Jurkat, Clone E6-1 (cell line): ENCODE measurements around the gene TTC33.
A peak's percentile ranks its signal among the peaks of the same experiment; 100 is the strongest.
"Not testable (repeated sequence)": the region's sequence is repeated elsewhere in the genome, so short reads cannot be mapped to it uniquely, and the experiment has no call there.

Experiments
- DNase-seq: peaks from one replicate; pipeline ENCODE4 v3.0.0-alpha.2; 2011; ENCODE audit warnings: low read depth, low spot score
- H3K4me3 ChIP-seq: 2 replicates; pipeline ENCODE4 v1.5.1; 2011; ENCODE audit warnings: mild to moderate bottlenecking, low read length, control low read depth, moderate library complexity

TTC33 gene

GRCh38 chr5:40669606-40670390, 86.0 kb downstream of the TTC33 start:
- peak overlapping the region; percentile 6 for H3K4me3 ChIP-seq
- no peak for DNase-seq

GRCh38 chr5:40667161-40667663, 88.5 kb downstream of the TTC33 start:
- DNase-seq, result no peak
- H3K4me3 ChIP-seq, result no peak overlapping the region

GRCh38 chr5:40666657-40667056, 89.1 kb downstream of the TTC33 start:
- no peak overlapping the region for H3K4me3 ChIP-seq
- DNase-seq, result no peak

GRCh38 chr5:40665635-40666298, 90.0 kb downstream of the TTC33 start:
- no peak overlapping the region for H3K4me3 ChIP-seq
- DNase-seq, result no peak

GRCh38 chr5:40660751-40661150, 95.0 kb downstream of the TTC33 start:
- no peak for DNase-seq
- no peak overlapping the region for H3K4me3 ChIP-seq

GRCh38 chr5:40656766-40657165, 99.0 kb downstream of the TTC33 start:
- no peak for DNase-seq

GRCh38 chr5:40656091-40656490, 99.7 kb downstream of the TTC33 start:
- H3K4me3 ChIP-seq, DNase-seq: not testable (repeated sequence)

More at GRCh38 chr5:40656766-40657165, 99.0 kb downstream of the TTC33 start:
- no peak overlapping the region for H3K4me3 ChIP-seq

GRCh38 chr5:40655138-40655537, 100.6 kb downstream of the TTC33 start:
- DNase-seq, result no peak
- H3K4me3 ChIP-seq, result no peak overlapping the region

- no peak overlapping the region for H3K4me3 ChIP-seq
- no peak for DNase-seq
Observed at GRCh38 chr5:40654377-40654991, 101.3 kb downstream of the TTC33 start.

- DNase-seq, result no peak
- peak overlapping the region; percentile 27 for H3K4me3 ChIP-seq
Observed at GRCh38 chr5:40653221-40654022, 102.3 kb downstream of the TTC33 start.

GRCh38 chr5:40652441-40653220, 103.1 kb downstream of the TTC33 start:
- H3K4me3 ChIP-seq, result peak overlapping the region; percentile 27
- peak; percentile 80 for DNase-seq

GRCh38 chr5:40651201-40651600, 104.6 kb downstream of the TTC33 start:
- no peak overlapping the region for H3K4me3 ChIP-seq
- no peak for DNase-seq

GRCh38 chr5:40649463-40650030, 106.2 kb downstream of the TTC33 start:
- no peak overlapping the region for H3K4me3 ChIP-seq
- DNase-seq, result no peak

GRCh38 chr5:40648150-40648549, 107.6 kb downstream of the TTC33 start:
- no peak for DNase-seq
- no peak overlapping the region for H3K4me3 ChIP-seq

- H3K4me3 ChIP-seq, result no peak overlapping the region
- no peak for DNase-seq
Observed at GRCh38 chr5:40646266-40646665, 109.5 kb downstream of the TTC33 start.

GRCh38 chr5:40639531-40639930, 116.2 kb downstream of the TTC33 start:
- H3K4me3 ChIP-seq, DNase-seq: not testable (repeated sequence)

GRCh38 chr5:40634593-40634992, 121.2 kb downstream of the TTC33 start:
- DNase-seq, result no peak
- no peak overlapping the region for H3K4me3 ChIP-seq

- DNase-seq, result no peak
- no peak overlapping the region for H3K4me3 ChIP-seq
Observed at GRCh38 chr5:40634154-40634553, 121.6 kb downstream of the TTC33 start.
